Measurements from ENCODE around the gene DCBLD2. TPM values are rescaled to one million over a fixed set of nuclear protein-coding genes. Genes with fewer than 3 reads are reported as not detected.

The DCBLD2 gene
- total and polyA plus RNA-seq, 2 of the 13 experiments (the other 11 are each of a cell fraction or from before 2014, with no cell fraction given): 43.8 to 56.9 TPM

- TF ChIP-seq ZNF770 (CRISPR knock-in tag; IDR thresholded peaks at IDR 0.05) (no peak), FOSL1 (CRISPR knock-in tag; IDR thresholded peaks at IDR 0.05; ENCODE audit: borderline replicate concordance) (no peak), HOXA5 (CRISPR knock-in tag; IDR thresholded peaks at IDR 0.05) (no peak), GATA4 (IDR thresholded peaks at IDR 0.05; ENCODE audit: borderline replicate concordance, low read depth) (no peak), ZNF484 (CRISPR knock-in tag; IDR thresholded peaks at IDR 0.05; ENCODE audit: borderline replicate concordance, low read depth) (no peak), TCF7L2 (IDR thresholded peaks at IDR 0.05; ENCODE audit: low read depth, low read length) (no peak), CSRNP1 (CRISPR knock-in tag; IDR thresholded peaks at IDR 0.05) (no peak), ZNF441 (CRISPR knock-in tag; IDR thresholded peaks at IDR 0.05; ENCODE audit: borderline replicate concordance) (no peak), ZNF740 (CRISPR knock-in tag; IDR thresholded peaks at IDR 0.05) (no peak), STAT5B (CRISPR knock-in tag; IDR thresholded peaks at IDR 0.05) (no peak), HDAC2 (CRISPR knock-in tag; IDR thresholded peaks at IDR 0.05) (peak; percentile 24; the same call in 1 of the 2 replicates), PRPF4 (IDR thresholded peaks at IDR 0.05; ENCODE audit: low read depth, low read length, poor library complexity, severe bottlenecking) (no peak), RBFOX2 (IDR thresholded peaks at IDR 0.05; ENCODE audit: low read depth, low read length) (no peak), UBTF (CRISPR knock-in tag; IDR thresholded peaks at IDR 0.05) (no peak), ZNF562 (CRISPR knock-in tag; IDR thresholded peaks at IDR 0.05; ENCODE audit: borderline replicate concordance) (no peak), SRY (CRISPR knock-in tag; IDR thresholded peaks at IDR 0.05) (no peak), NR2F1 (CRISPR knock-in tag; IDR thresholded peaks at IDR 0.05) (peak; percentile 30 to 90; a peak in 3 of 4 replicates), RXRB (CRISPR knock-in tag; IDR thresholded peaks at IDR 0.05; ENCODE audit: borderline replicate concordance) (peak; percentile 28; the same call in 1 of the 2 replicates), TEAD3 (CRISPR knock-in tag; optimal IDR thresholded peaks at IDR 0.05; ENCODE audit: borderline replicate concordance) (peak; percentile 54), BCL6 (CRISPR knock-in tag; IDR thresholded peaks at IDR 0.05) (0 out of 2 replicates have a peak, but pooled peaks have one; percentile 17)
Observed at GRCh38 chr3:98914210-98915080, 12.9 kb upstream of the DCBLD2 start (continued).

Data from HepG2 (cell line).